Endothelial cell of umbilical vein (primary cell): ENCODE results near the gene DESI1.

Experiments
- CTCF ChIP-seq, 2 donors: IDR thresholded peaks; 1 replicate in 1 of 2; 2 replicates in 1 of 2; pipeline ENCODE4 v1.5.1; 2011; ENCODE audit warnings: low read length in 2 of 2, mild to moderate bottlenecking in 2 of 2, moderate library complexity in 2 of 2, control low read depth in 1 of 2, inconsistent platforms in 1 of 2, low read depth in 1 of 2; ENCODE audit not compliant: insufficient read depth in 1 of 2; ENCODE audit errors: extremely low read depth in 1 of 2
- EZH2 ChIP-seq: IDR thresholded peaks from 2 replicates; pipeline ENCODE4 v1.6.1; 2012; ENCODE audit warnings: borderline replicate concordance, low read depth, mild to moderate bottlenecking, moderate library complexity, low read length, inconsistent platforms; ENCODE audit not compliant: severe bottlenecking
- FOS ChIP-seq: IDR thresholded peaks from 2 replicates; pipeline ENCODE4 v1.6.1; 2011; ENCODE audit warnings: mild to moderate bottlenecking, low read length, moderate library complexity, borderline replicate concordance; ENCODE audit not compliant: insufficient read depth
- GATA2 ChIP-seq: IDR thresholded peaks from 2 replicates; pipeline ENCODE4 v1.7.0; 2011; ENCODE audit warnings: low read depth, mild to moderate bottlenecking, moderate library complexity, mixed read lengths, low read length; ENCODE audit not compliant: insufficient read length, insufficient read depth
- JUN ChIP-seq: IDR thresholded peaks from 2 replicates; pipeline ENCODE4 v1.6.1; 2011; ENCODE audit warnings: borderline replicate concordance, low read depth; ENCODE audit not compliant: insufficient read length, insufficient read depth
- MAX ChIP-seq: IDR thresholded peaks from 2 replicates; pipeline ENCODE4 v1.6.1; 2011; ENCODE audit not compliant: insufficient read depth, insufficient read length
- MYC ChIP-seq: IDR thresholded peaks from one replicate; pipeline ENCODE4 v1.6.1; 2011; ENCODE audit warnings: mild to moderate bottlenecking, low read depth, low read length
- POLR2A ChIP-seq: IDR thresholded peaks from 2 replicates; pipeline ENCODE4 v1.6.1; 2012; ENCODE audit warnings: low read depth, mild to moderate bottlenecking, control low read depth, low read length
- POLR2AphosphoS5 ChIP-seq: IDR thresholded peaks from 2 replicates; pipeline ENCODE4 v1.6.1; 2012; ENCODE audit warnings: low read depth, mild to moderate bottlenecking, control low read depth, low read length, moderate library complexity; ENCODE audit not compliant: insufficient read depth

GRCh38 chr22:41638124-41638523 lies 17.3 kb upstream of the DESI1 start:
- TF ChIP-seq EZH2 (no peak), CTCF (IDR thresholded peaks at IDR 0.05; ENCODE audit: extremely low read depth in 1 of 2, insufficient read depth in 1 of 2, low read depth in 1 of 2, low read length in 2 of 2) (no peak), JUN (no peak), POLR2AphosphoS5 (no peak), POLR2A (no peak), GATA2 (no peak), FOS (no peak), MAX (no peak), MYC (no peak)
